ENCODE results near the gene PTCRA.
"Not testable (repeated sequence)": the region's sequence is repeated elsewhere in the genome, so short reads cannot be mapped to it uniquely, and the experiment has no call there.

Gene PTCRA, protein sequence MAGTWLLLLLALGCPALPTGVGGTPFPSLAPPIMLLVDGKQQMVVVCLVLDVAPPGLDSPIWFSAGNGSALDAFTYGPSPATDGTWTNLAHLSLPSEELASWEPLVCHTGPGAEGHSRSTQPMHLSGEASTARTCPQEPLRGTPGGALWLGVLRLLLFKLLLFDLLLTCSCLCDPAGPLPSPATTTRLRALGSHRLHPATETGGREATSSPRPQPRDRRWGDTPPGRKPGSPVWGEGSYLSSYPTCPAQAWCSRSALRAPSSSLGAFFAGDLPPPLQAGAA

DNA sequence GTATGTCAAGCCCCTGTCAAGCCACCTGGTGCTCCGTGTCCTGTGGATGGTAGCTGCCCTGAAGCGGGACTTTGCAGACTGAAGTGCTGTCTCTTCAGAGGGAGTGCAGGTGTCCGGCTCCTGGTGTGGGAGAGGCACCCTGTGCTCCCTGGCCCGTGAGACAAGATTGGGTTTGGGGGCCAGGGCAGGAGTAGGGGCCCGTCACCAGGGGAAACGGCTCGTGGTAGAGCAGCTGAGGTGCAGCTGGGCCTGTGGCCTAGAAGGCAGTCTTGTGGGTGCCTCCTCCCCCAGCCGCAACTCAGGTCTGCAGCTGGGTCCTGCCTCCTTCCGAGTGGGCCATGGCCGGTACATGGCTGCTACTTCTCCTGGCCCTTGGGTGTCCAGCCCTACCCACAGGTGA is at the start of gene PTCRA:
Gene PTCRA (plus strand): TSS at position 322 of the 400 bp plus-strand sequence. CDS start 17 bp downstream, at position 339.
- no peak for DNase-seq

DNA sequence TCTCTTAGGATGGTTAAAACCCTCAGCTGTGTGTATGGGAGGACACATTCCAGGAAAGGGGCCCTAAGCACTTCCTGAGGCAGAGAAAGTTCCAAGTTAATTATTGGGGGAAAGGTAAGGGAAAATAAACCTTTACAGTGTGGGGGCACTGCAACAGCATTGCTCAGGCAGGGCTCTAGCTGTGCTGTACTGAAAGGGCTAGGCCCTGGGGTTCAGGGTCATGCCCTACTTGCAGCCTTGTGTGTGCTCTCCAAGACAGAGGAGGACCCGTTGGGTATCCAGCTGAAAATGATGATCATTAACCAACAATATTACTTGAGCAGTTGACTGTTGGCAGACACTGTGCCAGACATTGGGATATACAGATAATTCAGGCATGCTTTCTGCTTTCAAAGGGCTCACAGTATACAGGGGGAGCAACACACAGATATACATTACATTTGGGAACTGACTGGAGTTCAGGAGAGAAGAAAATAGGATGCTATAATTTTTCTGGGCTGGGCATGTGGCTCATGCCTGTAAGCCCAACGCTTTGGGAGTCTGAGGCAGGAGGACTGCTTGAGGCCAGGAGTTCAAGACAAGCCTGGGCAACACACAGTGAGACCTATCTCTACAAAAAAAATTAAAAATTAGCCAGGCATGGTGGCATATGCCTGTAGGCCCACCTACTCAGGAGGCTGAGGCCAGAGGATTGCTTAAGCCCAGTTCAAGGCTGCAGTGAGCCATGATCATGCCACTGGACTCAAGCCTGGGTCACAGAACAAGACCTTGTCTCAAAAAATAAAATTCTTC is 45.5 kb upstream of the PTCRA start:
- DNase-seq = no peak

DNA sequence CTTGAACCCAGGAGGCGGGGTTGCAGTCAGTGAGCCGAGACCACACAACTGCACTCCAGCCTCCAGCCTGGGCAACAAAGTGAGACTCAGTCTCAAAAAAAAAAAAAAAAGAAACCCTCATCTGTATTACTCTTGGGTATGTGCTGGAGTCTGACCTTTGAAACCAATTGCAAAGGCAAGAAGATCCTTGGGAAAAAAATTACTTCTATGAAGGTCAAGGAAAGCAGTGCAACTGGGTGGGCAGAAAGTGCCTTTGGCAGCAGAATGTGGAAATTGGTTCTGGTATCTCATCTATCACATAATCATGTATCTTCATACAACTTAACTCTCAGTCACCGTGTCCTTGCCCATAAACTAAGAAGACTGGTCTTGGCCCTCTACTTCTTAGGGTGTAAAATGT is 44.1 kb upstream of the PTCRA start:
- no peak for DNase-seq

DNA sequence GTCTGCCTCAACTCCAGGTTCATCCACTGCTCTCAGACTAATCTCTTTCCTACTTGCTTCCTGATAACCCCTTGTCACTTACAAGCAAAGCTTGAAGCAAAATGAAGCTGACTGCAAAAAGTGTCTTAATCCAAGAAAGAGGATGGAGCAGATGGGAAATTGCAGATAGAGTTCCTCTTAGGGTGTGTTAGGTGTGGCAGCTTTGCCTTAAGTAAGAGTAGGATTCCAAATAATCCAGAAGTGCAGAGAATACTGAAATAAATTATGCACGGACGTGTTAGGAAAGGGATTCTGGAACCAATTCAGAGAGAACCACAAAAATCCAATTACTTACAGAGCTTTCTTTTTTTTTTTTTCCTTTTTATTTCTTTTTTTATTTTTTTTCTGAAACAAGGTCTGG is 42.5 kb upstream of the PTCRA start:
- DNase-seq = no peak

DNA sequence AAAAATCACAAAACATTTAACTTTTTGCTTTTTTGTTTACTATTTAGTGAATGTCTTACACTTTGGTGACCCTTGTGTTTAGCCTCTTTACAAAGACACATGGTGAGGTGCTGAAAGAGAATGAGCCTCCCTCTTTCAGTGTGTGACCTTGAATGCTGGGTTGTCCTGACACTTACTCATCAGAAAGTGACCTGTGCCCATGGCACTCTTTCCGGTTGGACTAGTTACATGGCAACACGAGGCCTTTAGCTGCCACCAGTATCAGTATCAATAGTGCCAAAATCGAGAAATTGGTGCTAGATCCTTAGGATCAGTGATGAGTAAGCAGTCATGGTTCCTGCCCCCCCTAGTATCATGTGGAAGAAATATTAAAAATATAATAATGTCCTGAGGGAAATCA is 38.2 kb upstream of the PTCRA start:
- DNase-seq = no peak

DNA sequence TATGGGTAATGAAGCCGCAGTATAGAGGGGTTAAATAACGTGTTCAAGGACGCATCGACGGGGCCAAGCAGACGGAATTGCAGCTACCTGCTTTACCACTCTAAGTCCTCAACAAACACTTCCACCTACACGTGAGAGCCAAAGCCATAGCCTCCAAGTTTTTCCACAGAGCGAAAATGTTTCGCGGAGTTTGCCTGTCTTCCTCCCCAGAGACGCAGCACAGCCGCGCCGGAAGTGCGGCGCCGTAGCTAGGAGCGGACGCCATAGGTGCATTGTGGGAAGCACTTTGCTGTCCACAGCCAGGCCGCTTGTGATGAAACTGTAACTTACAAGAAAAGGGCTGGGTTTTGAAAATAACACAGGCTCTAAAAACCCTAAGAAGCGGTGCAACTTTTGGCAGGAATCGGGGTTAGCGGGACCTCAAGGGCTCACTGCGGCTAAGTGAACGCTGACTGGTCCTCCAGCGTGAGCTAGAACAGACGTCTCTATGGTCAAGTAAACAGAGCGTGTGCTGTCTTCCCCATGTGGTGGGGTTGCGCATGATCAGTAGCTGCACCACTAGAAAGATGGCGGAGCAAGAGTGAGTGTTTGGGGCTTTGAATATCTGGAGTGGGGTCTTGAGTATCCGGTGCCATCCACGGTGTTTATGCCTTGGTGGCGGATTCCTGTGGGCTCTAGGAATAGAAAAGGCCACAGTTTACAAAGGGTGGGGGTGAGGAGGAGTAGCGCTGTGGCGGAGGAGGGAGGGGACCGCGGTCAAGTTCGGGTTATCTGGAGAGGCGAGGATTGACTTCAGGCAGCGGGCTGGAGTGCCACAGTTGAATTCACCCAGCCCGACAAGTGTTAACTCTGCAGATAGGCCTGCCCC is 36.2 kb upstream of the PTCRA start, which contains the start of gene RPL7L1:
Gene RPL7L1 (plus strand): TSS at position 245 of the 868 bp plus-strand sequence. CDS start 295 bp downstream, at position 540.
- DNase-seq = peak; percentile 98

DNA sequence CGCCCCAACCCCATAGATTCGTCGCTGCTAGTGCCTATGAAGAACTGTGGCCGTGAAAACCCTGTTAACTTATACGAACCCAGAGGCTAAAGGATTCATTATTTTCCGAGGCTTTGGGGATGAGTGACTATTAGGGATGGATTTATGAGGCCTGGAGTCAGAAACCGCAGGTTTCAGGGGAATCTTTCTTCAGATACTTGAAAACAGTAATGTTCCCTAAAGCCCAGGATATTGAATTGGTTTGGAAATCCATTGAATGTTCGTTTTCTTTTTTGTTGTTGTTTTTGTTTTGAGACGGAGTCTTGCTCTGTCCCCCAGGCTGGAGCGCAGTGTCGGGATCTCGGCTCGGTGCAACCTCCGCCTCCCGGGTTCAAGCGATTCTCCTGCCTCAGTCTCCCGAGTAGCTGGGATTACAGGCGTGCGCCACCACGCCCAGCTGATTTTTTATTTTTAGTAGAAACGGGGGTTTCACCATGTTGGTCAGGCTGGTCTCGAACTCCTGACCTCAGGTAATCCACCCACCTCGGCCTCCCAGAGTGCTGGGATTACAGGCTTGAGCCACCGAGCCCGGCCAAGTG is 35.5 kb upstream of the PTCRA start:
- not testable (repeated sequence) for DNase-seq

DNA sequence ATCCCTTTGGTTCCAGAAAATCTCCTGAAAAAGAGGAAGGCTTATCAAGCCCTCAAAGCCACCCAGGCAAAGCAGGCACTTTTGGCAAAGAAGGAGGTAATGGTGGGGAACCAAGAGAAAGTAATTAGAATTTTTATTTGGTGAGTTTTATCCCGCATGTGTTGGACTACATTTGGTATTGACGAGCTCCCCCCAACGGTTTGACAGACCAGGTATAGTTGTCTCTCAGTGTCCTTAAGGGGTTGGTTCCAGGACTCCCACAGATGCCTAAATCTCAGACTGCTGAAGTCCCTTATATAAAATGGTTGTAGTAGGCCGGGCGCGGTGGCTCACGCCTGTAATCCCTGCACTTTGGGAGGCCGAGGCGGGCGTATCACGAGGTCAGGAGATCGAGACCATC is 35.0 kb upstream of the PTCRA start:
- not testable (repeated sequence) for DNase-seq

DNA sequence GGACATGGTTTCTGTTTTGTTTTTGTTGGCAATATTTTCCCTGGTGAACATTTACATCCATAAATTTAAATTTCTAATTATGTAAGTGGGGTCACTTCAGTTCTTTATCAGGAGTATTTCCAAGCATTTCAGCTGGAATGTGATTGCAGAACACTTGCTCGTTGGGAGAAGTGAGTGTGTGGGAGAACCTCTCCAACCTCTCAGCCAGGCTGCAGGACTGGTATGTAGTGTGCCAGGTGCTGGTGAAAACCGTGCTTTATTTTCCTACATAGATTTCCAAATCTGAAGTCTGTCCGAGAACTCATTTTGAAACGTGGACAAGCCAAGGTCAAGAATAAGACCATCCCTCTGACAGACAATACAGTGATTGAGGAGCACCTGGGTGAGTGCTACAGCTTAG is 30.2 kb upstream of the PTCRA start:
- DNase-seq = no peak

DNA sequence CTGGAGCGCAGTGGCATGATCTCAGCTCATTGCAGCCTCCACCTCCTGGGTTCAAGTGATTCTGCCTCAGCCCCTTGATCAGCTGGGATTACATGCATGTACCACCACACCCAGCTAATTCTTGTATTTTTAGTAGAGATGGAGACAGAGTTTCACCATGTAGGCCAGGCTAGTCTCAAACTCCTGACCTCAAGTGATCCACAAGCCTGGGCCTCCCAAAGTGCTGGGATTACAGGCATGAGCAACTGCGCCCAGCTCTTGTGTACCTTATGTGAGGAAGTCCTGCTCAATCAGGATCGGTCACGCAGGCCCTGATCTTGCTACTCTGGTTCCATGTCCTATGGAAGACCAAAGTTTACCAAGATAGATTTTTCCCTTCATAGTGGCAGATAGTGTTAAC is 27.7 kb upstream of the PTCRA start:
- not testable (repeated sequence) for DNase-seq

DNA sequence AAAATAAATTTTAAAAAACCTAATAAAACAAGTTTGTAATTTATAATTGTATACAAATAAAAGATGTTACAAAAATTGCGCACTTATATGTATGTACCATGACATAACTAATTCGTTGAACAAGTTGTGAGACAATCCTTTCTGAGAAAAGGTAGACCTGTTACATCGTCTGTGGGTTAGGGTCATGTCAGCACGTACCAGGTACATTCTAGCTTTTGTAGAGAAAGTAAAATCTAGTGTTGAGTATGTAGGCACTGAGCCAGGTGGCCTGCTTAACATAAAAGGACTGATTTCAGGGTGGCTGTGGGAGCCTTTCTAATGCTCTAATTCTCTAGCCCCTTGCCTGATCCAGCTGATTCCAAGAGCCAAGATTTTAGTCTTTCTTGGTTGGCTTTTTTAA is 26.0 kb upstream of the PTCRA start:
- DNase-seq = peak; percentile 38

DNA sequence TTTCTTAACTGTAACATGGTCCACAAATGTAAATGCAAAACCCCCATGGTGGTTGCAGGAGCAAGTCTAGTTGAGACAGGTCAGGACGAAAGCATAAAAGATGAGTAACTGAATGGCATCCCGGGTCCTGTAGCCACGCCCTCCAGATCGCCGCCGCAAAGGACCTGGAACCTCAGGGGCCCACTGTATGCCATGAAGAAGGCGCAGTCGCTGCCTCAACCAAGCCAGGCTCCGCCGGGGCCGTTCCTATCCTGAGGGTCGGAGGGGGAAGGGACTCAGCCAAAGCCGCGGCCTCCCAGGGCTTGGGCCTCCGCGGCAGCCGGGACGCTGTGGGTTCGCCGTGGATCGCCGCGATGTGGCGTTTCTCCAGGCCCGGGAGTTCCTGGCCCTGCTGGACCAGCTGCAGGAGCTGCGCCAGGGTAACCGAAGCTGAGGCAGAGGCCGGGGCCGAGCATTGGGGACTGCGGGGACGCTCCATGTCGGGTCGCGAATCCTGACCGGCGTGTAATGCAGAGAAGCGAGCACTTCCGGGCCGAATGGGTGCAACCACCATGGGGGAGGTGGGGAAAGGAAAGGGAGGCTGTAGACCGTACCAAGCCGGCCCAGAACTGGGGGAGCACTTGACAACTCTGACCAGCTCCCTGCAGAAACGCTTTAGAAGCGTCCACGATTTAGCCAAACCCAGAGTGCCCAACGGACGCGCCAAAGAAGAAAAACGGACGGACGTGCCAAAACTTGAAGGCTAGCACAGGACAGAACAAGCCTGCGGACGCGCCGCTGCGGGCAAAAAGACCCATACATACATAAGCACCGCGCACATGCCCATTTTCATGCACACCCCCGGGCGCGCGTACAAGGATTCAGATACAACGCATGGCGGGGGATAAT is 25.3 kb upstream of the PTCRA start:
- peak; percentile 84 for DNase-seq

DNA sequence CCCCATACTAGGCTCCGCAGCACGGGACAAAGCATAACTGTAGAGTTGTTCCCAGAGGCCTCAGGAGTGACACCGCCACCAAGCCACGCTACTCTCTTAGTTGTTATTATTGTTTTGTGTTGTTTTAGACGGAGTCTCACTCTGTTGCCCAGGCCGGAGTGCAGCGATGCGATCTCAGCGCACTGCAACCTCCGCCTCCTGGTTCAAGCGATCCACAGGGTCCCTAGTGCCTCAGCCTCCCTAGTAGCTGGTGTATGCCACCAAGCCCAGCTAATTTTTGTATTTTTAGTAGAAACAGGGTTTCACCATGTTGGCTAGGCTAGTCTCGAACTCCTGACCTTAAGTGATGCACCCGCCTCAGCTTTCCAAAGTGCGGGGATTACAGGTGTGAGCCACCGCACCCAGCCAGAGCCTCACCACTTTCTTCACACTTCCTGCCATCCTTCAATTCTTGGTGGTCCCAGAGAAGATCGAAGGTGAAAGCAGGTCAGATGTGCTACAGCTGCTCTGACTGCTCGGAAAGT is 24.6 kb upstream of the PTCRA start:
- DNase-seq = no peak

DNA sequence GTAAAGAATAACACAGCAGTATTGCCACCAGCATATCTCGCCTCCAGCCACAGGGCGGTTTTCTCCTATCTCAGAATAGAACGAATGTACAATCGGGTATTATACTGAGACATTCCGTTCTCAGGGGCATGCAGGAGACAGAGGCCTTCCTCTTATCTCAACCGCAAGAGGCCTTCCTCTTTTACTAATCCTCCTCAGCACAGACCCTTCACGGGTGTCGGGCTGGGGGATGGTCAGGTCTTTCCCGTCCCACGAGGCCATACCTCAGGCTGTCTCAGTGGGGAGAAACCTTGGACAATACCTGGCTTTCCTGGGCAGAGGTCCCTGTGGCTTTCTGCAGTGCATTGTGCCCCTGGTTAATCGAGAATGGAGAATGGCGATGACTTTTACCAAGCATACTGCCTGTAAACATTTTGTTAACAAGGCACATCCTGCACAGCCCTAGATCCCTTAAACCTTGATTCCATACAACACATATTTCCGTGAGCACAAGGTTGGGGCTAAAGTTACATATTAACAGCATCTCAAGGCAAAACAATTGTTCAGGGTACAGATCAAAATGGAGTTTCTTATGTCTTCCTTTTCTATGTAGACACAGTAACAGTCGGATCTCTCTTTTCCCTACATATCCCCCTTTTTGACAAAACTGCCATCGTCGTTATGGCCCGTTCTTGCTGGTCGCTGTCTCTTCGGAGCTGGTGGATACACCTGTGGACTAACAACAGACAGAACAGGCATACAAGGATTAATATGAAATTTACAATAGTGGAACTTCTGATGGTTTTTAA is 21.6 kb upstream of the PTCRA start:
- DNase-seq = not testable (repeated sequence)

DNA sequence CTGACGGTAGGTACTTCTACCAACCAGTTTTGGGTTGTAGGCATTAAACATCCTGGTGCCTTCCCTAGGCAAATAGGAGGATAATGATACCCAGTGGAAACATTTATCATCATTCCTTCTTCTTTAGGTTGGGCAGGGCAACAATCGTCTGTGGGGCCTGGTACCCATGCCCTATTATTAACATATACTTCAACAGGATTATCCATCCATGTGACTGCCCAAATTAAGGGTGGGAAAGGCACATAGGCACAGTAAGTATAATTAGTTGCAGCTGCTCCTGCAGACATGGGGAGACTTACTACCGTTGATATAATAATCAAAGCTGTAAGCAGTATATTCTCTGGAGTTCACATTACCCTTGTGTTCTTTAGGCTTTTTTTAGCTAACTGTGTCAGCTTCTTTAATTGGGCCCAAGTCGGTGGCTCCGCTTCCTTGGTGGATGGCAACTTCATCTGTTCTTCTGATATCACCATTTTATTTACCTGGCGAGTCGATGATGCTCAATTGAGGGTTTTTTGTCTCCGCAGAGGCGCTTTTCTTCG is 19.6 kb upstream of the PTCRA start:
- no peak for DNase-seq

DNA sequence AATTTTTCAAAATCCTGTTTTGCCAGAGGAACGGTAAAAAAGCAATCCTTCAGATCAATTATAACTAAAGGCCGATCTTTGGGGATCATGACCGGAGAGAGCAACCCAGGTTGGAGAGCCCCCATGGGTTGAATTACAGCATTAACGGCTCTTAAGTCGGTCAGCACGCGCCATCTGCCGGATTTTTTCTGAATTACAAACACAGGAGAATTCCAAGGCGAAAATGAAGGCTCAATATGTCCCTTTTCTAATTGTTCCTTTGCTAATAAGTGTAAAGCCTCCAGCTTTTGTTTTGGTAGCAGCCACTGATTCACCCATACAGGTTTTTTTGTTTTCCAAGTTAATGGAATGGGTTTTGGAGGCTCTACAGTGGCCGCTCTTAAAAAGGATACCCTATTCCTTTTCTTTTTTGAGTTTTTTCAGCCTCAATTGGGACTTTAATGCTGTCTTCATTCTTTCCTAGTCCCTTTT is 16.9 kb upstream of the PTCRA start:
- peak; percentile 64 for DNase-seq

DNA sequence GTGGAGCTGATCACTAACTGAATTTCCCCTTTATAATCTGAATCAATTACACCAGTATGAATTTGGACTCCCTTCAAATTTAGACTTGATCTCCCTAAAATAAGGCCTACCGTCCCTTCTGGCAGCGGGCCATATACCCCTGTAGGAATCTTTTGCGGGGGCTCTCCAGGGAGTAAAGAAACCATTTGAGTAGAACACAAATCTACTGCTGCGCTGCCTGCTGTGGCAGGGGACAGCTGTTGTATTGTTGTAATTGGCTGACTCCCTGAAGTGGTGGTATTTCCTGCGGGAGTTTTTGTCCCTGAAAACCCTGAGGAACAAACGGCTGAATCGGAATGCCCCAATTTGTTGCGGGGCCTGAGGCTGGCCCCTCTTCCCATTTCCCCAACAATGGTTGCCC is 16.0 kb upstream of the PTCRA start:
- DNase-seq = peak; percentile 68

DNA sequence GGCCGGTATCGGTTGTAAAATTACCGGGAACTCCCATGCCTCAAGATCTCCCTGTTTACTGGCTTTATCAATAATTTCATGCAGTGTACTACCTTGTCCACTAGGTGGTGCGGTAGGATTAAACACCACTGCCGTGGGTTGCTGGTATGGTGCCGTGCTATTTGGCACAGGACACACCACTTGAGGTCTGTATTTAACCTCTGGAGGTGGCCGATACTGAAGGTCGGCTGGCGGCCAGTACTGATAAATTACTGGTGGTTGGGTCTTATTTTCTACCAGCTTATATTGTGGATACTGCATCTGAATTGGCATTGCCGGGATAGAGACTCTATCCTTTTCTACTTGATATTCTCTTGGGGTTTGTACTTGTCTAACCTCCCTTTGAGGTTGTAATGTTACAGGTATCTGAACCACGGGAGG is 14.3 kb upstream of the PTCRA start:
- peak; percentile 86 for DNase-seq

DNA sequence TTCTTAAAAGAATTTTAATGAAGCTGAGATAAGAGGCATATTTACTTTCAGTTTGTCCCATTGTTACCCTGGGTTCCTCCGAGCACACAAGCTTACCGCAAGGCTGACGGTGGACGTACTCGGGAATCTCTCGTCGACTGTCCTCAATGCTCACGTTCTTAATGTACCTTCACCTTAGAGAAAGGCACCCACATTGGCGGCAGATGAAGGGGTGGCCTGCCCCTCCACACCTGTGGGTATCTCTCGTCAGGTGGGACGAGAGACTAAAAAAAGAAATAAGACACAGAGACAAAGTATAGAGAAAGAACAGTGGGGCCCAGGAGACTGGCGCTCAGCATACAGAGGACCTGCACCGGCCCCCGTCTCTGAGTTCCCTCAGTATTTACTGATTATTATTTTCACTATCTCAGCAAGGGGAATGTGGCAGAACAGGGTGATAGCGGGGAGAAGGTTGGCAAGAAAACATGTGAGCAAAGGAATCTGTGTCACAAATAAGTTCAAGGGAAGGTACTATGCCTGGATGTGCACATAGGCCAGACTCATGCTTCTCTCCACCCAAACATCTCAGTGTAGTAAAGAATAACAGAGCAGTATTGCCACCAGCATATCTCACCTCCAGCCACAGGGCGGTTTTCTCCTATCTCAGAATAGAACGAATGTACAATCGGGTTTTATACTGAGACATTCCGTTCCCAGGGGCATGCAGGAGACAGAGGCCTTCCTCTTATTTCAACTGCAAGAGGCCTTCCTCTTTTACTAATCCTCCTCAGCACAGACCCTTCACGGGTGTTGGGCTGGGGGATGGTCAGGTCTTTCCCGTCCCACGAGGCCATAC is 13.2 kb upstream of the PTCRA start:
- DNase-seq = not testable (repeated sequence)
